H1 (cell line): ENCODE results near the gene PLXNA4. TPM values are rescaled to one million over a fixed set of nuclear protein-coding genes. Genes with fewer than 3 reads are reported as not detected.

Source experiments
- CTCF ChIA-PET: fragments of 300-600 bp; sonication (Branson Sonifier 250); formaldehyde crosslinking; loops from one replicate; lab custom pipeline; 2021; ENCODE audit not compliant: partially characterized antibody; lab: Charles Lee
- POLR2A ChIA-PET: fragments of 300-600 bp; sonication (Branson Sonifier 250); formaldehyde crosslinking; loops from one replicate; lab custom pipeline; 2021; ENCODE audit warnings: inconsistent platforms; ENCODE audit not compliant: partially characterized antibody; lab: Charles Lee
- DNase-seq, 2 experiments: peaks; one replicate each; pipeline versions ENCODE4 v3.0.0 to v3.0.0-alpha.2; 2010 to 2022; ENCODE audit warnings: low spot score in 2 of 2, low read depth in 1 of 2, mixed read lengths in 1 of 2
- FAIRE-seq: peaks from 2 replicates; lab custom pipeline; 2011; peaks lifted over from hg19 to GRCh38; lab: Jason Lieb, UNC
- H2AFZ ChIP-seq: 2 replicates; pipeline ENCODE4 v1.8.1; 2012; ENCODE audit warnings: low read length, inconsistent platforms
- H2AK5ac ChIP-seq: 2 replicates; pipeline ENCODE4 v1.6.1; 2013; ENCODE audit warnings: low read depth, low read length
- H2BK120ac ChIP-seq: replicated peaks from 2 replicates; pipeline ENCODE3; 2013; ENCODE audit warnings: low read depth, low read length, inconsistent platforms
- H2BK12ac ChIP-seq: 2 replicates; pipeline ENCODE4 v1.6.1; 2013; ENCODE audit warnings: low read depth, low read length
- H2BK15ac ChIP-seq: 2 replicates; pipeline ENCODE4 v1.6.1; 2013; ENCODE audit warnings: low read length
- H2BK20ac ChIP-seq: 2 replicates; pipeline ENCODE4 v1.6.1; 2013; ENCODE audit warnings: low read length
- H2BK5ac ChIP-seq: 2 replicates; pipeline ENCODE4 v1.6.1; 2013; ENCODE audit warnings: low read depth, low read length
- H3K14ac ChIP-seq: 2 replicates; pipeline ENCODE4 v1.6.1; 2013; ENCODE audit warnings: inconsistent platforms; ENCODE audit not compliant: insufficient read length
- H3K18ac ChIP-seq: 2 replicates; pipeline ENCODE4 v1.6.1; 2013; ENCODE audit warnings: low read length; ENCODE audit errors: extremely low read depth
- H3K23ac ChIP-seq: 2 replicates; pipeline ENCODE4 v1.6.1; 2013; ENCODE audit warnings: inconsistent platforms; ENCODE audit not compliant: insufficient read length
- H3K23me2 ChIP-seq: 2 replicates; pipeline ENCODE4 v1.6.1; 2013; ENCODE audit warnings: low read depth, low read length
- H3K27ac ChIP-seq: 2 replicates; pipeline ENCODE4 v1.6.1; 2011; ENCODE audit warnings: low read depth, low read length, inconsistent platforms
- H3K27me3 ChIP-seq, 4 experiments: replicated peaks in 1 of 4; 1 replicate in 1 of 4; 2 replicates in 3 of 4; pipeline versions ENCODE4 v1.6.1 to v1.8.1; 2011 to 2013; ENCODE audit warnings: low read length in 3 of 4, mild to moderate bottlenecking in 3 of 4, inconsistent platforms in 2 of 4, mixed read lengths in 2 of 4, moderate library complexity in 1 of 4; ENCODE audit not compliant: control insufficient read depth in 3 of 4, insufficient read depth in 3 of 4; ENCODE audit errors: extremely low read depth in 1 of 4
- H3K36me3 ChIP-seq, 4 experiments: 2 replicates each; pipeline versions ENCODE4 v1.6.1 to v1.8.1; 2011 to 2013; ENCODE audit warnings: mild to moderate bottlenecking in 4 of 4, low read length in 3 of 4, moderate library complexity in 2 of 4, control low read depth in 1 of 4, inconsistent platforms in 1 of 4; ENCODE audit not compliant: insufficient read depth in 4 of 4, control insufficient read depth in 2 of 4
- H3K4ac ChIP-seq: replicated peaks from 2 replicates; pipeline ENCODE3; 2013; ENCODE audit warnings: low read length, low read depth, mixed read lengths, inconsistent platforms; ENCODE audit not compliant: insufficient read length
- H3K4me1 ChIP-seq, 4 experiments: replicated peaks in 1 of 4; 1 replicate in 1 of 4; 2 replicates in 3 of 4; pipeline versions ENCODE4 v1.6.1 to v1.8.1; 2011 to 2013; ENCODE audit warnings: low read length in 3 of 4, inconsistent platforms in 2 of 4, mixed read lengths in 1 of 4; ENCODE audit not compliant: insufficient read depth in 4 of 4, control insufficient read depth in 3 of 4
- H3K4me2 ChIP-seq, 2 experiments: 2 replicates each; pipeline versions ENCODE4 v1.6.1 to v1.8.1; 2011 to 2013; ENCODE audit warnings: low read depth in 2 of 2, low read length in 2 of 2, control low read depth in 1 of 2, inconsistent platforms in 1 of 2, mild to moderate bottlenecking in 1 of 2; ENCODE audit not compliant: insufficient read depth in 1 of 2
- H3K4me3 ChIP-seq, 4 experiments: fragments of 200-600, 300-600 bp in 1 of 4; sonication (generic), shearing (Covaris generic), sonication (Bioruptor Twin) in 1 of 4; 2 replicates each; pipeline versions ENCODE4 v1.5.1 to v1.8.1; 2011 to 2016; ENCODE audit warnings: low read length in 4 of 4, low read depth in 3 of 4, control low read depth in 2 of 4, inconsistent platforms in 2 of 4, mild to moderate bottlenecking in 2 of 4, mixed read lengths in 1 of 4, moderate library complexity in 1 of 4; ENCODE audit not compliant: insufficient read depth in 2 of 4; ENCODE audit errors: extremely low read depth in 1 of 4
- H3K56ac ChIP-seq: replicated peaks from 2 replicates; pipeline ENCODE3; 2013; ENCODE audit warnings: low read depth, mild to moderate bottlenecking, mixed read lengths, low read length, inconsistent platforms; ENCODE audit not compliant: insufficient read length
- H3K79me1 ChIP-seq: 2 replicates; pipeline ENCODE4 v1.6.1; 2013; ENCODE audit warnings: low read depth, low read length, control low read depth
- H3K79me2 ChIP-seq, 2 experiments: 2 replicates each; pipeline versions ENCODE4 v1.6.1 to v1.8.1; 2012 to 2013; ENCODE audit warnings: low read length in 2 of 2, mild to moderate bottlenecking in 2 of 2, inconsistent platforms in 1 of 2; ENCODE audit not compliant: insufficient read depth in 2 of 2, control insufficient read depth in 1 of 2
- H3K9ac ChIP-seq, 4 experiments: replicated peaks in 1 of 4; 1 replicate in 1 of 4; 2 replicates in 3 of 4; pipeline versions ENCODE4 v1.6.1 to v1.8.1; 2011 to 2013; ENCODE audit warnings: low read depth in 3 of 4, low read length in 3 of 4, control low read depth in 2 of 4, mild to moderate bottlenecking in 2 of 4, moderate library complexity in 2 of 4, inconsistent platforms in 1 of 4; ENCODE audit errors: extremely low read depth in 1 of 4
- H3K9me3 ChIP-seq, 2 experiments: 2 replicates each; pipeline versions ENCODE4 v1.6.1 to v1.8.1; 2012 to 2013; ENCODE audit warnings: mild to moderate bottlenecking in 2 of 2, moderate library complexity in 2 of 2, control low read depth in 1 of 2, inconsistent platforms in 1 of 2, low read depth in 1 of 2, low read length in 1 of 2, mixed read lengths in 1 of 2; ENCODE audit not compliant: insufficient read depth in 2 of 2
- H4K20me1 ChIP-seq, 2 experiments: replicated peaks in 1 of 2; 2 replicates each; pipeline versions ENCODE3 to v1.8.1; 2011 to 2013; ENCODE audit warnings: inconsistent platforms in 2 of 2, low read length in 2 of 2, mild to moderate bottlenecking in 1 of 2; ENCODE audit not compliant: insufficient read depth in 2 of 2, control insufficient read depth in 1 of 2
- H4K5ac ChIP-seq: 2 replicates; pipeline ENCODE4 v1.6.1; 2013; ENCODE audit warnings: low read length, low read depth, mixed read lengths, inconsistent platforms; ENCODE audit not compliant: insufficient read length
- H4K8ac ChIP-seq: 2 replicates; pipeline ENCODE4 v1.8.0; 2013; ENCODE audit warnings: mild to moderate bottlenecking, moderate library complexity, low read length, inconsistent platforms; ENCODE audit not compliant: insufficient read depth; ENCODE audit errors: extremely low read depth
- H4K91ac ChIP-seq: replicated peaks from 2 replicates; pipeline ENCODE3; 2013; ENCODE audit warnings: low read length, mixed read lengths, inconsistent platforms; ENCODE audit not compliant: insufficient read length
- TAF1 ChIP-seq: IDR thresholded peaks from 2 replicates; pipeline ENCODE4 v1.6.1; 2011; ENCODE audit warnings: mild to moderate bottlenecking, low read depth, low read length
- WGBS, 2 experiments: shearing (Covaris generic) in 1 of 2; methylation state at CpG; one replicate each; pipeline versions ENCODE4 v1.1.6 to v1.1.7; 2013 to 2015; ENCODE audit warnings: low lambda C conversion rate in 2 of 2, mixed read lengths in 2 of 2, inconsistent platforms in 1 of 2, low coverage in 1 of 2, missing lambda C conversion rate in 1 of 2; ENCODE audit not compliant: insufficient replicate concordance in 2 of 2, insufficient coverage in 1 of 2, insufficient read length in 1 of 2; ENCODE audit errors: extremely low coverage in 1 of 2, missing lambda C conversion rate in 1 of 2; 5-methylcytosine and 5-hydroxymethylcytosine counted together
- polyA plus RNA-seq, 7 experiments: library from polyadenylated mRNA; depleted of rRNA in 3 of 7; stranded (reverse) in 5 of 7; unstranded in 2 of 7; fragments of >200 nt in 5 of 7; fragments of 200-250 nt in 2 of 7; gene quantifications; 1 replicate in 5 of 7; 2 replicates in 1 of 7; 4 replicates in 1 of 7; pipeline versions ENCODE4 v1.2.1 to v1.2.3, GENCODE V29; 2011 to 2013; ENCODE audit warnings: missing spikeins in 2 of 7, mixed read lengths in 2 of 7
- total RNA-seq: library from RNA; stranded (reverse); fragmentation: NEBNext Ultra II Directional; extraction: Animal tissue kit (Norgen Biotek cat#: 25700); gene quantifications from 2 replicates; pipeline ENCODE4 v1.2.1, GENCODE V29; 2021

The PLXNA4 gene
- total and polyA plus RNA-seq, 2 of the 8 experiments (the other 6 are each of a cell fraction or from before 2014, with no cell fraction given), result 0.76 to 0.79 TPM

GRCh38 chr7:132355048-132355447 lies 221.2 kb downstream of the PLXNA4 start:
- Histone ChIP-seq H2BK120ac (no peak overlapping the region), H3K79me2 (no peaks in the 10 kb centered on the region), H2AFZ (no peak overlapping the region), H4K91ac (no peak overlapping the region), H3K4me1 (peaks cover 0 to 3% (median 0%) of the 10 kb centered on the region in 4 experiments; a peak in 1 of 7 replicates), H3K4me2 (no peak overlapping the region), H3K27me3 (no peaks in the 10 kb centered on the region; a peak in 1 of 7 replicates), H3K4ac (no peak overlapping the region), H3K27ac (no peak overlapping the region), H3K18ac (no peak overlapping the region), H4K5ac (no peak overlapping the region), H3K56ac (no peak overlapping the region), H3K79me1 (no peaks in the 10 kb centered on the region), H3K23me2 (no peaks in the 10 kb centered on the region), H2BK5ac (no peak overlapping the region), H3K14ac (no peak overlapping the region), H4K20me1 (no peaks in the 10 kb centered on the region), H3K23ac (no peak overlapping the region), H3K9me3 (no peaks in the 10 kb centered on the region), H4K8ac (no peak overlapping the region), H2BK20ac (no peak overlapping the region), H3K36me3 (no peaks in the 10 kb centered on the region), H2BK12ac (no peak overlapping the region), H3K4me3 (no peak overlapping the region), H2AK5ac (no peak overlapping the region), H3K9ac (no peak overlapping the region), H2BK15ac (no peak overlapping the region)
- no peak for FAIRE-seq
- 97% methylated on average over 5 of the region's 5 CpGs; no CpG with 5 or more reads in 1 of the 2 experiments for WGBS, 2 experiments
- no peak for DNase-seq
- CTCF ChIA-PET, result no interaction called here
- TF ChIP-seq TAF1, result no peak
- POLR2A ChIA-PET, result interaction anchor here (0.7 kb wide), 1 partner anchor 9 kb away, joined by 3 read pairs; no protein-coding TSS in a partner anchor
